ENCODE data around the gene PTPRK. TPM values are rescaled to one million over a fixed set of nuclear protein-coding genes. Genes with fewer than 3 reads are reported as not detected.

PTPRK gene
- polyA plus RNA-seq, 1 experiment: 37.8 TPM

DNA sequence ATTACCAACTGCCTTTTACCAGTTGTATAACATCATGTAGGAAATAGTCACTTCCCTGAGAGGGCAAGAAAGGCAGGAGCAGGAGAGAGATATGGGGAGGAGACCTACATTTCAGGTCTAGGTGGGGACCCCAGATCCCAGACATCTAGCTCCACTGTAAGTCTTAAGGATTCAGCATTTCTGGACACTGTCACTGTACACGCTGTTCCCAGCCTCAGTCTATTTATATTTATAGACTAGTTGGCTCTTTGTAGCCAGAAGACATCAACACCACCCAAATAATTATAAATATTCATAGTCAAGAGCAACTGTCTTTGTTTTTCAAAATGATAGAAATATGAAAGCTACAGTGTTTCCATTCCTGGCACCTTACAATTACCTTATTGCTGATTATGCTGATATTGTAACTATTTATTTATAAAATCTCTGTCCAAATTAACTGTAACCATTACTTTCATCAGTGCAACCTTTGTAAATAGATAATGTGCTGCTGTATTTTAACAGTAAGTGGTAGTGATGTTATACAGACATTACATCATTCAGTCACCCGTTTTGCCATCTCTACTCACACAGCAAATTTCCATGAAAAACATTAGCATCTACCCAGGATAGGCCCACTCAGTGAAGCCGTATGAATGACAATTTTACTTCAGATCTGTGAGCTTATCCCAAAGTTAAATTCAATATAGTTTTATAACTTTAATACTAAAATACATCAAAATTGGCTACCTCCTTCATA, 162.8 kb downstream of the PTPRK start:
- no peak for DNase-seq (ENCODE audit: low read depth, low spot score)
- H3K27me3 ChIP-seq (ENCODE audit: control insufficient read depth, insufficient read depth, low read length): no peaks in the 10 kb centered on the region
- TF ChIP-seq, protein P1, sequence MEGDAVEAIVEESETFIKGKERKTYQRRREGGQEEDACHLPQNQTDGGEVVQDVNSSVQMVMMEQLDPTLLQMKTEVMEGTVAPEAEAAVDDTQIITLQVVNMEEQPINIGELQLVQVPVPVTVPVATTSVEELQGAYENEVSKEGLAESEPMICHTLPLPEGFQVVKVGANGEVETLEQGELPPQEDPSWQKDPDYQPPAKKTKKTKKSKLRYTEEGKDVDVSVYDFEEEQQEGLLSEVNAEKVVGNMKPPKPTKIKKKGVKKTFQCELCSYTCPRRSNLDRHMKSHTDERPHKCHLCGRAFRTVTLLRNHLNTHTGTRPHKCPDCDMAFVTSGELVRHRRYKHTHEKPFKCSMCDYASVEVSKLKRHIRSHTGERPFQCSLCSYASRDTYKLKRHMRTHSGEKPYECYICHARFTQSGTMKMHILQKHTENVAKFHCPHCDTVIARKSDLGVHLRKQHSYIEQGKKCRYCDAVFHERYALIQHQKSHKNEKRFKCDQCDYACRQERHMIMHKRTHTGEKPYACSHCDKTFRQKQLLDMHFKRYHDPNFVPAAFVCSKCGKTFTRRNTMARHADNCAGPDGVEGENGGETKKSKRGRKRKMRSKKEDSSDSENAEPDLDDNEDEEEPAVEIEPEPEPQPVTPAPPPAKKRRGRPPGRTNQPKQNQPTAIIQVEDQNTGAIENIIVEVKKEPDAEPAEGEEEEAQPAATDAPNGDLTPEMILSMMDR (IDR thresholded peaks at IDR 0.05; ENCODE audit: low read depth, low read length): no peak
- CTCF ChIA-PET: no interaction called here
- no peak overlapping the region for H3K4me3 ChIP-seq (ENCODE audit: low read depth, low read length)
- H3K9me3 ChIP-seq (ENCODE audit: control insufficient read depth, insufficient read depth, low read length): no peaks in the 10 kb centered on the region
- POLR2A ChIA-PET: no interaction called here
- no peak overlapping the region for H3K27ac ChIP-seq (ENCODE audit: low read depth, low read length)

DNA sequence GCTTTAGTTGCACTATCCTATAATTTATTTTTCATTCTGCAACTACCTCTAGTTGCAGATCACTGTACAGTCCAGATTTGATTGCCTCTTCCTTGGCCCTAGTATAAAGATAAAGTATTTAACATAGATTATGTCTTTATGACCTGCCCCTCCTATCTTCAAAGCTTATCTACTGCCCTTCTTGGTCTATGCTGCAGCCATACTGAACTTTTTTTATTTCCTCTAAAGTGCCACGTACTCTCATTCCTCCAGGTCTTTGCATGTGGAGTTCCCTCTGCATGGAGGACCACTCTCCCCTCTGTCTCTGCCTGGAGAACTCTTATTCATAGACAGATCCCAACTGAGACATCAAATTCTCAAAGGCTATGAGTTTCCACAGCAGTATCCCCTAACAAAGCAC, 168.0 kb downstream of the PTPRK start:
- Histone ChIP-seq H3K9me3 (ENCODE audit: control insufficient read depth, insufficient read depth, low read length) (no peaks in the 10 kb centered on the region), H3K27ac (ENCODE audit: low read depth, low read length) (no peak overlapping the region), H3K4me3 (ENCODE audit: low read depth, low read length) (no peak overlapping the region), H3K27me3 (ENCODE audit: control insufficient read depth, insufficient read depth, low read length) (no peaks in the 10 kb centered on the region)
- POLR2A ChIA-PET: no interaction called here
- TF ChIP-seq, protein P1 (IDR thresholded peaks at IDR 0.05; ENCODE audit: low read depth, low read length): no peak
- CTCF ChIA-PET: no interaction called here
- no peak for DNase-seq (ENCODE audit: low read depth, low spot score)

DNA sequence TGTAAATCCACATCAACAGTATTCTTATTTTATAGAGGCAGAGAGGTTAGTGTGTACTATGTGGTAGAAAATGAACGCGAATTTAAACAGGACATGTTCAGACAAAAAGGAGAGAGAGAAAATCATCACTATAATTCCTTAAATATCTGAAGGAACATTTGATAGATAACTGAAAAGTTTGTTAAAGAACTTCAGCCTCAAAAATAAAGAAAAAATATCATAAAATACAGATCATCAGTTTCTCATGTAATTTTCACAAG, 169.2 kb downstream of the PTPRK start:
- Histone ChIP-seq H3K27me3 (ENCODE audit: control insufficient read depth, insufficient read depth, low read length) (no peaks in the 10 kb centered on the region), H3K27ac (ENCODE audit: low read depth, low read length) (no peak overlapping the region), H3K9me3 (ENCODE audit: control insufficient read depth, insufficient read depth, low read length) (no peaks in the 10 kb centered on the region), H3K4me3 (ENCODE audit: low read depth, low read length) (no peak overlapping the region)
- no peak for DNase-seq (ENCODE audit: low read depth, low spot score)
- CTCF ChIA-PET: interaction anchor here (1.1 kb wide), 1 partner anchor 19 kb away, joined by 4 read pairs; no protein-coding TSS in a partner anchor
- POLR2A ChIA-PET: no interaction called here
- TF ChIP-seq, protein P1 (IDR thresholded peaks at IDR 0.05; ENCODE audit: low read depth, low read length): no peak

DNA sequence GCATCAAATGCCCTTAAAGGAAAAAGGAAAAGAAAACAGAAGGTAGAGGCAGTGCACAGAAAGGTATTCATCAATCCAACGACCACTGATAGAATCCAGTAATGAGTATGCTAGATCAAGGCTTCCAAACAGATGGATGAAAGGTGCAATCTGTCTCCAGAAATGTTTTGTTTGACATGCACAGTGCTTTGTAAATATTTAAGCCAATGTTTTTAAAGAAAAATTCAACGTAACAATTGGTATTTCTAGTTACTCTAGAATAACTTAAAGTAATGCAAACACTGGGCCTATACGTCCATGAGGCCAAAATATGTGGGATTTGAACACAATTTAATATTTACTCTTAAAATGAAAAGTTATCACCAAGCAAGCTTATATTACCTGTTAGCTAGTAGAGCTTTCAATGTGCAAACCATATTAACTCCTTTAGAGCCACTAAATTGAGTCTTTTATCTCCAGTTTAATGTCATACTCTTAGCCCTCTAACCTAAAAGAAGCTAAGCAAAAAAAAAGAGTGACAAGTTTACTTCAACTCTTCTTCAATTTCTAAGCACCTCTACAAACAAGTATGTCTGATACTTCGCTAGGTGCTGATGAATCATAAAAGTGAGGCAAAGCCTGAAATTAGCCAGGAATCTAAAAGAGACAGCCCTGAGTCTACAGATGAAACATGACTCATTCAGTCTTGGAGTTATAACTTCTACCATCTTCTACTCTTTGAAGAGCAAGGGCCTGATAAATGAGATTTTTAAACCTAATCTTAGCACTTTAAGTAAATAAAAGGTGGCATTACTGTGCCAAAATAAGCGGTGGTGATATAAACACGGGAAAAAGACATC, 169.8 kb downstream of the PTPRK start:
- TF ChIP-seq, protein P1 (IDR thresholded peaks at IDR 0.05; ENCODE audit: low read depth, low read length): no peak
- POLR2A ChIA-PET: no interaction called here
- CTCF ChIA-PET: interaction anchor here (1.1 kb wide), 1 partner anchor 19 kb away, joined by 4 read pairs; no protein-coding TSS in a partner anchor
- Histone ChIP-seq H3K27ac (ENCODE audit: low read depth, low read length) (no peak overlapping the region), H3K9me3 (ENCODE audit: control insufficient read depth, insufficient read depth, low read length) (no peaks in the 10 kb centered on the region), H3K27me3 (ENCODE audit: control insufficient read depth, insufficient read depth, low read length) (no peaks in the 10 kb centered on the region), H3K4me3 (ENCODE audit: low read depth, low read length) (no peak overlapping the region)
- no peak for DNase-seq (ENCODE audit: low read depth, low spot score)

DNA sequence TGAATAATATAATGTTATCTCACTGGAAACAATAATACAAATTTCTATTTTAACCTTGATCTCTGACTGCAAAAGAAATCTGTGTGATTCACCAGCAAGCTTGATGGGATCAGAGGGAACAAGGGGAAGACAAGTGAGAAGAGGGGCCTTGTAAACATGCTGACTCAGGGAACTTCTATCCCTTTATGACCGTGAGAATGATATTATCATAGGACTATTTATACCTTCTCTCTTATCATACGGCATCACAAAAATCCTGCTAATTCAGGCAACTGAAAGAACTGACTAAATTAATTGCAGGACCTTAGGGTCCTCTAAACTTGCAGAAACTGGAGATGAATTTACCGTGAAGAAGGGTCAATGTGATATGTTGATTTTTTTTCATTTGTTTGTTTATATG, 173.3 kb downstream of the PTPRK start:
- POLR2A ChIA-PET: no interaction called here
- CTCF ChIA-PET: no interaction called here
- TF ChIP-seq, protein P1 (IDR thresholded peaks at IDR 0.05; ENCODE audit: low read depth, low read length): no peak
- no peaks in the 10 kb centered on the region for H3K27me3 ChIP-seq (ENCODE audit: control insufficient read depth, insufficient read depth, low read length)
- H3K9me3 ChIP-seq (ENCODE audit: control insufficient read depth, insufficient read depth, low read length): no peaks in the 10 kb centered on the region
- DNase-seq (ENCODE audit: low read depth, low spot score): no peak
- no peak overlapping the region for H3K4me3 ChIP-seq (ENCODE audit: low read depth, low read length)
- H3K27ac ChIP-seq (ENCODE audit: low read depth, low read length): no peak overlapping the region
